ENCODE results near the gene GGTLC1.
"Not testable (repeated sequence)": the region's sequence is repeated elsewhere in the genome, so short reads cannot be mapped to it uniquely, and the experiment has no call there.

GRCh38 chr20:23985790-23986225 lies 2.8 kb downstream of the GGTLC1 start:
- not testable (repeated sequence) for TF ChIP-seq CTCF (IDR thresholded peaks at IDR 0.05; ENCODE audit: control extremely low read depth in 1 of 3, insufficient read depth in 1 of 3, low read depth in 1 of 3, low read length in 3 of 3); EP300 (IDR thresholded peaks at IDR 0.05; ENCODE audit: borderline replicate concordance in 1 of 2, low read depth in 2 of 2, low read length in 2 of 2); CTBP2 (IDR thresholded peaks at IDR 0.05; ENCODE audit: borderline replicate concordance, insufficient read depth, insufficient read length, low read length); EGR1 (IDR thresholded peaks at IDR 0.05; ENCODE audit: borderline replicate concordance, low read depth, low read length); POLR2AphosphoS5 (IDR thresholded peaks at IDR 0.05; ENCODE audit: low read depth, low read length); SIN3A (conservative IDR thresholded peaks at IDR 0.05 in 1 of 2, IDR thresholded peaks at IDR 0.05 in 1 of 2; ENCODE audit: low read depth in 1 of 2, low read length in 2 of 2); ATF2 (IDR thresholded peaks at IDR 0.05; ENCODE audit: low read length); POLR2A (IDR thresholded peaks at IDR 0.05; ENCODE audit: control extremely low read depth in 1 of 2, low read depth in 2 of 2, low read length in 2 of 2); BRCA1 (IDR thresholded peaks at IDR 0.05; ENCODE audit: low read depth, low read length)

Measured in H1 (cell line).